GM12864 (cell line): ENCODE results near the gene RARRES1.

ENCODE experiments used
- DNase-seq: peaks from one replicate; pipeline ENCODE4 v3.0.0-alpha.2; 2011; ENCODE audit warnings: low read depth
- H3K4me3 ChIP-seq: 2 replicates; pipeline ENCODE4 v1.5.1; 2011; ENCODE audit warnings: mild to moderate bottlenecking, low read depth, low read length, control low read depth
- TF ChIP-seq, protein P1 (sequence below): IDR thresholded peaks from 2 replicates; pipeline ENCODE4 v1.5.1; 2011; ENCODE audit warnings: low read depth, mild to moderate bottlenecking, moderate library complexity, low read length, control low read depth, inconsistent platforms; ENCODE audit errors: missing control alignments

Gene RARRES1

DNA sequence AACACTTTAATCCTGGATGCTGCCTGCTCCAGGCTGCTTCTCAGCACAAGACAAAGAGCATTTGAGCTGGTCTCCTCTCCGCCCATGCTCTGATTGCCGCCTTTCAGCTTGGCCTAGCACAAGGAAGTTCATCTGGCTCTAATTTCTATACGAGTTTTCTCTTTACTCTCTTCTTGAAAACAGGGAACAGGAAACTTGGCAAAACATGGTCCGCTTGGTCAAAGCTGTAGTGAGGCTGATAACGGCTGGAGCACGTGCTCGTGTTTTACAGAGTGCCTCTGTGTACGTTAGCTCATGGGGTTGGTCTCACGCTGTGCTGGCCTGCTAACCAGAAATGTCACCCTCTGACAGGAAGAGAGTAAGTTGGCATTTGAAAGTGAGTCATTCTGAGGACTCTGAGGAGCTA is 19.2 kb downstream of the RARRES1 start:
- TF ChIP-seq, protein P1, sequence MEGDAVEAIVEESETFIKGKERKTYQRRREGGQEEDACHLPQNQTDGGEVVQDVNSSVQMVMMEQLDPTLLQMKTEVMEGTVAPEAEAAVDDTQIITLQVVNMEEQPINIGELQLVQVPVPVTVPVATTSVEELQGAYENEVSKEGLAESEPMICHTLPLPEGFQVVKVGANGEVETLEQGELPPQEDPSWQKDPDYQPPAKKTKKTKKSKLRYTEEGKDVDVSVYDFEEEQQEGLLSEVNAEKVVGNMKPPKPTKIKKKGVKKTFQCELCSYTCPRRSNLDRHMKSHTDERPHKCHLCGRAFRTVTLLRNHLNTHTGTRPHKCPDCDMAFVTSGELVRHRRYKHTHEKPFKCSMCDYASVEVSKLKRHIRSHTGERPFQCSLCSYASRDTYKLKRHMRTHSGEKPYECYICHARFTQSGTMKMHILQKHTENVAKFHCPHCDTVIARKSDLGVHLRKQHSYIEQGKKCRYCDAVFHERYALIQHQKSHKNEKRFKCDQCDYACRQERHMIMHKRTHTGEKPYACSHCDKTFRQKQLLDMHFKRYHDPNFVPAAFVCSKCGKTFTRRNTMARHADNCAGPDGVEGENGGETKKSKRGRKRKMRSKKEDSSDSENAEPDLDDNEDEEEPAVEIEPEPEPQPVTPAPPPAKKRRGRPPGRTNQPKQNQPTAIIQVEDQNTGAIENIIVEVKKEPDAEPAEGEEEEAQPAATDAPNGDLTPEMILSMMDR: no peak
- DNase-seq: no peak

DNA sequence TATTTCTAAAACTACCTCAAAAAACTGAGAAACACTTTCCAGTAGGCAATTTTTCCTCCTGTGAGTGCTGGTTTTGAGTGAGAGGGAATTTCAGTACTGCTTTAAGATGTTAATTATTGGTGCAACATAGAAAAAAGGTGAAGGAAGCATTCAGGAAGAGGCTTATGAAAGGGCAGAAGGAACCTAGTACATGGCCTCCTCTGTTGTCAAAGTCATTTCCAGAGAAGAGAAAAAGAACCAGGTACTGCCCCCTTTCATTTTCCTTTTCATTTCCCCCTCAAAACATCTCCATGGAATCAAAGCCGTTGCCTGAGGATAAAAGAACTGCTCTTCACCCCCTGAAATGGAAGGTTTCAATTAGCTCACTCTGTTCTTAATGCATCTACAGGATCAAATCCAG is 19.8 kb downstream of the RARRES1 start:
- TF ChIP-seq, protein P1: no peak
- DNase-seq: no peak
- no peak overlapping the region for H3K4me3 ChIP-seq

More for the DNA sequence above, 19.2 kb downstream of the RARRES1 start:
- H3K4me3 ChIP-seq: no peak overlapping the region

DNA sequence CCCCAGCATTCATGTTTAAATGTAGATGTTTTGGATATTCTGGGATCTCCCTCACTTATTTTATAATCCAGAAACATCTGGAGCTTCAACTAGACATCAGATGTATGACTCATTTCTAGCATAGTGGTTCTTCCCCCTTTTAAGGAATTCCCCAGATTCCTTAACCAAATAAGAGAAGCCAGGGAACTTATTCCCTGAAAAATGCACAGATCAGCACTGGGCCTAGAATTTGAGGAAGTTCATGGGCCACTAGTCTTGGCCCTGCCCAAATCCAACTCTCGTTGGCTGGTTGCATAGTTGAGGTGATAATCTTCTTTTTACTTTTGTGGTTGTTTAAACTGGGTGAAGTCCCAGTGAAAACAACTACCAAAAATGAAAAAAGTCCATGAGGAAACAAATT is 20.4 kb downstream of the RARRES1 start:
- TF ChIP-seq, protein P1: no peak
- no peak for DNase-seq
- no peak overlapping the region for H3K4me3 ChIP-seq

DNA sequence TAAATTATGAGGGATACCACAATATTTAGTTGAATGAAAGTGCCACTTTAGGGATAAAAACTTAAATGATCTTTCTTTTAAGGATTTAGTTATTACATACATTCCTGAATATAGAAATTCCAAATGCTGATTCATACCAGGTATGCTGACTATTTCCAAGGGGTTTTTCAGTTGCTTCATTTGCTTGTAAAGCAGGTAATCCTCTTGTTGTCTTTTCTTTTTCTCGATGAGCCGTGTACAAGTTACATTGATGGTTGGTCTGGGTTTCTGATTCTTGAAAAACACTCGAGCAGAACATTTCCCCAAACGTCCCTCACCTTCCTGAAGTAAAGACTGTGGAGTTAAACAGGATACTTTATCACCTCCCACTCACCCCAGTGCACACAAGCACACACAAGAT is 21.7 kb downstream of the RARRES1 start:
- H3K4me3 ChIP-seq: no peak overlapping the region
- no peak for DNase-seq
- TF ChIP-seq, protein P1: no peak

DNA sequence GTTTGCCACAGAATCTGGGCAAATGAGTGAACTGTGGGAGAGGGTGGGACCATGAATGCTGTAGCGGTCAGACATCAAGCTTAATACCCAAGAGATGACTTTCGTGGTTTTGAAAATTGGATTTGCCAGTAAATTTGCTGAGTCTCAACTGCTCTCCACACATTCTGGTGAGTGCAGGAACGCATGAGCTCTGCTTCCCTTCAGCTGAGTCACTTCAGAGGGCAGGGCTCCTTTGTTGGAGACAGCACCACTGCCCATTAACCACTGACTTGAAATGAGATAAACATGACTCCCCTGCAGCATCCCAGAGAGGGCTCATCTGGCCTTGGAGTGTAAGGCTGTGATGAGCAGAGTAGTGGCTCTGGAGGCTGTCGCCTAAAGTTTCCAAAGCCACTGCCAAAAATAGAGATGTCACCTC is 22.6 kb downstream of the RARRES1 start:
- H3K4me3 ChIP-seq: no peak overlapping the region
- DNase-seq: no peak
- TF ChIP-seq, protein P1: no peak

DNA sequence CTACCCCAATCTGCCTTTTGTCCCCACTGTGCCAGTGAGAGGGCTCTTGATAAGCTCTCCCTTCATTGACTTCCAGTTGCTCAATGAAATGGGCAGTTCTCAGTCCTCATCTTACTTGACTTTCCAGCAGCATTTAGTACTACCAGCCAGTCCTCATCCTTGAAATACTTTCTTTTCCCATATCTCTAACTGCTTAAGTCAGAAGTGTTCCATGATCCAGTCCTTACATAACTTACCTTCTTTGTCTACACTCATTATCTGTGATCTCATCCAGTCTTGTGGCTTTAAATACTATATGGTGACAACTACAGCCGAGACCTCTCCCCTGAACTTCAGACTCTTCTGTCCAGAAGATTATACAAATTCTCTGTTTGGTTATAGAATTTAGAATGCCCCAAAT is 28.7 kb downstream of the RARRES1 start:
- DNase-seq: no peak
- no peak overlapping the region for H3K4me3 ChIP-seq
- TF ChIP-seq, protein P1: no peak

DNA sequence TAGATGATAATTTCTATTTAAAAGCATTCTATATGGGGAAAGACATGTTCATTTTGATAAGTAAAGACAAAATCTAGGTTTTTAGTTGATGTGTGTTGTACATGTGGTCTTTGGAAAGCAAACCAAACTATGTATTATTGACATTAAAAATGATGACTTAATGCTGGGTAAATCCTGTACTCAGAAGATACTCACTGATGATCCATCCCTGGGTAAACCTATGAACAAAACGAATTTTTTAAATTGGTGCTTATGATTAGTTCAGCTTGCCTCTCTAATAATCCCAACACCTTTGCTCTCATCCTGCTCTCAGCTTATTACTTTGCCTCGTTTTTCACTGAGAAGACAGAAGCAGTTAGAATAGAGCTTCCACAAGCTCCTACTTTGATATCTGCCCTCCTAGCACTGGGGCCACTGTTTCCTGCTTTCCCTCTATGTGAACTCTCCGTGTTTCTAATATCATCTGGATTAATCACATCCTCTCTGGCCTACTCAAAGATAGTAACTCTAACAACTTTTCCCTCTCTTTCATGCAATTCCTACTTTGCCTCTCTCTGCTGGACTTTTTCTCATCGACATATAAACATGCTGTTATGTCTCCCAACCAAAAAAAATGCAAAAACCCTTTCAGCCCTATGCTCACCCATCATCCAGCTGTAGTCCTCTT is 29.3 kb downstream of the RARRES1 start:
- H3K4me3 ChIP-seq: no peak overlapping the region
- no peak for DNase-seq
- TF ChIP-seq, protein P1: no peak
